Natural killer cell treated with Interleukin-12 subunit alpha and Interleukin-12 subunit beta and Interleukin-15 and Interleukin-18, amount 100 ng/mL, for 72 hours (primary cell): ENCODE data around the gene MRPL51. TPM values are rescaled to one million over a fixed set of nuclear protein-coding genes. Genes with fewer than 3 reads are reported as not detected.
"Not testable (repeated sequence)": the region's sequence is repeated elsewhere in the genome, so short reads cannot be mapped to it uniquely, and the experiment has no call there.

Experiments used
- ATAC-seq, 2 donors: fragments of 150-1000 bp; cut with Tn5 transposase in 1 of 2; sonication (Bioruptor Pico), chemical (Tn5 transposase) in 1 of 2; 2 replicates each; pipeline ENCODE4 v1.10.0; 2021
- DNase-seq: peaks from one replicate; pipeline ENCODE4 v3.0.0; 2022; ENCODE audit warnings: low spot score
- H3K27ac Mint-ChIP-seq, 2 donors: 1 replicate in 1 of 2; 2 replicates in 1 of 2; pipeline ENCODE4 v1.8.0; 2022; ENCODE audit warnings: mixed read lengths in 2 of 2, mild to moderate bottlenecking in 1 of 2, moderate library complexity in 1 of 2
- H3K27me3 Mint-ChIP-seq, 2 donors: 1 replicate in 1 of 2; 2 replicates in 1 of 2; pipeline ENCODE4 v1.8.0; 2022; ENCODE audit warnings: mixed read lengths in 2 of 2
- H3K36me3 Mint-ChIP-seq: one replicate; pipeline ENCODE4 v1.8.0; 2022; ENCODE audit warnings: mixed read lengths
- H3K4me1 Mint-ChIP-seq, 2 donors: 1 replicate in 1 of 2; 2 replicates in 1 of 2; pipeline ENCODE4 v1.8.0; 2022; ENCODE audit warnings: low read depth in 2 of 2, mixed read lengths in 2 of 2, mild to moderate bottlenecking in 1 of 2
- H3K4me3 Mint-ChIP-seq: one replicate; pipeline ENCODE4 v1.8.0; 2022; ENCODE audit warnings: mixed read lengths
- H3K9me3 Mint-ChIP-seq: 2 replicates; pipeline ENCODE4 v1.8.0; 2022; ENCODE audit warnings: mixed read lengths
- total RNA-seq, 2 donors: library from RNA; stranded (reverse); gene quantifications; one replicate each; pipeline ENCODE4 v1.2.3, GENCODE V29; 2022

Gene MRPL51
- 100 to 1,000 TPM; 200 to 217 TPM for total RNA-seq

- H3K9me3 Mint-ChIP-seq: no peaks in the 10 kb centered on the region
- ATAC-seq: peak; percentile 88 to 91
- peak; percentile 98 for DNase-seq
- peak within 1 kb of the TSS; percentile 97 for H3K4me3 Mint-ChIP-seq
- peaks cover 15% of the 10 kb centered on the region for H3K36me3 Mint-ChIP-seq
- peaks cover 31 to 33% of the 10 kb centered on the region in 2 donors for H3K4me1 Mint-ChIP-seq
- H3K27me3 Mint-ChIP-seq: peaks cover 0 to 1% of the 10 kb centered on the region in 2 donors
- peak within 1 kb of the TSS; percentile 98 to 99 for H3K27ac Mint-ChIP-seq
Measured at GRCh38 chr12:6492838-6493496, at the start of gene MRPL51. Gene MRPL51, minus strand, starts transcription at chr12:6493262. Its CDS starts 126 bp downstream, at chr12:6493136.

DNA sequence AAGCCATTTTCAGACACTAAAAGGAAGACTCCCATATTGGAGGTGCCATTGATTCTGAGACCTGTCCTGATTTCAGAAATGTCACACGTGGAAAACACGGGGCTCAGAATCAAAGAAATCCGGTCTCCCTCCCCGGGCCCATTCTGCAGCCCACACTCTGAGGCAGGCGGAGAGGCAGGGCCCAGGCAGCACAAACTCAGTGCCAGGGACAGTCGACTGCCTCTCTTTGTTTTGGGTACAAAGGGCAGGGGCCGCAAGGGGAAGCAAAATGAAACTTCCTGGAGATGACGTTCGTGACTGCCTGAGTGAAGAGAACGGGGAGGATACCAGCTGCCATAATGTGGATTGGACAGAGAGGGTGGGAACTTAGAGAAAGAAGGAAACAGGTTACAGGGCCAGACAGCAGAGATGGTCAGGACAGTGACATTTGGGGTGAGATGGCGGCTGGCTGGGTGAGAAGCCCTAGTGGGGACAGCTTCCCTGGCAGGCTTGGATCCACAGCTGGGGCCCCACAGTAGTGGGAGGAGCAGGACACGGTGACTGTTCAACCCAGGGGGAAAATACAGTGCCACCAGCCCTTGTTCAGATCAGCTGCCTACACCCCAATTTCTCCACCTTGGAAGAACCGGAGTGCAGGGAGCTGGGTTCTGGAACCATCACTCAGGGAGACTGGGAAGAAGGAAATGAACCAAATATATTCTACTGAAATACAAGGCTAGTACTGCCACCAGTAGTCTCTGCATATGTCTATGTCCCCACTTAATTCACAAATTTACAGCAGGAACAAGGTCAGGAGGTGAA, 49.3 kb upstream of the MRPL51 start:
- no peak overlapping the region for H3K4me3 Mint-ChIP-seq
- peaks cover 21 to 27% of the 10 kb centered on the region in 2 donors for H3K4me1 Mint-ChIP-seq
- no peaks in the 10 kb centered on the region for H3K27me3 Mint-ChIP-seq
- no peaks in the 10 kb centered on the region for H3K9me3 Mint-ChIP-seq
- peaks cover 11% of the 10 kb centered on the region for H3K36me3 Mint-ChIP-seq
- H3K27ac Mint-ChIP-seq: peak overlapping the region in 1 of 2 donors; percentile 66
- no peak for ATAC-seq
- DNase-seq: no peak

- DNase-seq (no peak), ATAC-seq (peak in 1 of 2 donors; percentile 3)
- Mint-ChIP-seq H3K27me3 (no peaks in the 10 kb centered on the region), H3K9me3 (no peaks in the 10 kb centered on the region), H3K36me3 (peaks cover 12% of the 10 kb centered on the region), H3K4me3 (no peak overlapping the region), H3K27ac (peak overlapping the region in 1 of 2 donors; percentile 66), H3K4me1 (peaks cover 23 to 32% of the 10 kb centered on the region in 2 donors)
Measured at GRCh38 chr12:6541371-6542165, 48.5 kb upstream of the MRPL51 start.

DNA sequence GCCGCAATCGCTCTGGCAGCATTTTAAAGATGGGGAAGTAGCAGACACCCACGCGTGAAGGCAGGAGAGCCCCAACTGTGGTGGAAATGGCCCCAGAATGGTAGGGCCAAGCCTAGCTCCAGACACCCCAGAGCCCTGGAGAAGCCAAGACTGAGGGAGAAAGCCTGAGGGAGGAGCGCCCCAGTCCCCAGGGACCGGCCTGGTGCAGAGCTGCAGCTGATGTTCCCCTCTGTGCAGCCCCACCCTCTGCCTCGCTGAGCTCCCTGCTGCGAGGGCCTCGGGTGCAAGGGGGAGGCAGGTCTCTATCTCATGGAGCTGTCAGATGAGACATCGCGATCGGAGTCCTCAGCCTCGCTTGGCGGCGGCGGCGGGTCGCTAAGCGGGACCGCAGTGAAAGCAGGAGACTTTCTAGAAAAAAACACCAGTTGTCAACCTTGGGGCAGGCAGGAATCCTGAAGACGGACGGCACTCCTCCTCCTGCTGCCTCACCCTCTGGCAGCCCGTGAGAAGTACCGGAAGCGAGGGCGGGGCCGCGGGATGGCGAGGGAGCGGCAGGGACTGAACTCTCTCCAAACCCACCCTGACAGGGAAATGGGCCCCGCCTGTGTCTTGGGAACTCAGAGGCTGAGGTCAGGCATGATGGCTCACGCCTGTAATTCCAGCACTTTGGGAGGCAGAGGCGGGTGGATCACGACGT, 47.3 kb upstream of the MRPL51 start:
- peaks cover 31 to 36% of the 10 kb centered on the region in 2 donors for H3K4me1 Mint-ChIP-seq
- H3K9me3 Mint-ChIP-seq: no peaks in the 10 kb centered on the region
- peaks cover 12% of the 10 kb centered on the region for H3K36me3 Mint-ChIP-seq
- ATAC-seq: peak in 1 of 2 donors; percentile 43
- H3K27me3 Mint-ChIP-seq: no peaks in the 10 kb centered on the region
- peak; percentile 75 for DNase-seq
- H3K27ac Mint-ChIP-seq: peak overlapping the region; percentile 49 to 100
- peak overlapping the region; percentile 49 for H3K4me3 Mint-ChIP-seq

- H3K27me3 Mint-ChIP-seq: no peaks in the 10 kb centered on the region
- H3K27ac Mint-ChIP-seq: peak overlapping the region; percentile 49 to 100
- no peak for DNase-seq
- no peaks in the 10 kb centered on the region for H3K9me3 Mint-ChIP-seq
- ATAC-seq: no peak
- H3K4me3 Mint-ChIP-seq: peak overlapping the region; percentile 49
- peaks cover 35 to 39% of the 10 kb centered on the region in 2 donors for H3K4me1 Mint-ChIP-seq
- H3K36me3 Mint-ChIP-seq: peaks cover 12% of the 10 kb centered on the region
Measured at GRCh38 chr12:6539707-6540134, 46.7 kb upstream of the MRPL51 start.

GRCh38 chr12:6539314-6539682, 46.2 kb upstream of the MRPL51 start:
- peaks cover 12% of the 10 kb centered on the region for H3K36me3 Mint-ChIP-seq
- peak overlapping the region; percentile 49 to 100 for H3K27ac Mint-ChIP-seq
- ATAC-seq (no peak), DNase-seq (no peak)
- peak overlapping the region; percentile 15 for H3K4me3 Mint-ChIP-seq
- peaks cover 35 to 39% of the 10 kb centered on the region in 2 donors for H3K4me1 Mint-ChIP-seq
- no peaks in the 10 kb centered on the region for H3K9me3 Mint-ChIP-seq
- no peaks in the 10 kb centered on the region for H3K27me3 Mint-ChIP-seq

GRCh38 chr12:6538420-6539313, 45.6 kb upstream of the MRPL51 start:
- no peak for DNase-seq
- ATAC-seq: no peak
- peaks cover 40 to 43% of the 10 kb centered on the region in 2 donors for H3K4me1 Mint-ChIP-seq
- H3K4me3 Mint-ChIP-seq: peak overlapping the region; percentile 27
- H3K27me3 Mint-ChIP-seq: no peaks in the 10 kb centered on the region
- peak overlapping the region; percentile 89 to 100 for H3K27ac Mint-ChIP-seq
- peaks cover 12% of the 10 kb centered on the region for H3K36me3 Mint-ChIP-seq
- no peaks in the 10 kb centered on the region for H3K9me3 Mint-ChIP-seq

- H3K27me3 Mint-ChIP-seq, H3K9me3 Mint-ChIP-seq, ATAC-seq: not testable (repeated sequence)
- H3K4me3 Mint-ChIP-seq: peak overlapping the region; percentile 97
- peak overlapping the region; percentile 89 to 100 for H3K27ac Mint-ChIP-seq
- H3K36me3 Mint-ChIP-seq: peaks cover 12% of the 10 kb centered on the region
- H3K4me1 Mint-ChIP-seq: peaks cover 46 to 47% of the 10 kb centered on the region in 2 donors
- DNase-seq: peak; percentile 81
Measured at GRCh38 chr12:6537580-6538419, 44.7 kb upstream of the MRPL51 start.

DNA sequence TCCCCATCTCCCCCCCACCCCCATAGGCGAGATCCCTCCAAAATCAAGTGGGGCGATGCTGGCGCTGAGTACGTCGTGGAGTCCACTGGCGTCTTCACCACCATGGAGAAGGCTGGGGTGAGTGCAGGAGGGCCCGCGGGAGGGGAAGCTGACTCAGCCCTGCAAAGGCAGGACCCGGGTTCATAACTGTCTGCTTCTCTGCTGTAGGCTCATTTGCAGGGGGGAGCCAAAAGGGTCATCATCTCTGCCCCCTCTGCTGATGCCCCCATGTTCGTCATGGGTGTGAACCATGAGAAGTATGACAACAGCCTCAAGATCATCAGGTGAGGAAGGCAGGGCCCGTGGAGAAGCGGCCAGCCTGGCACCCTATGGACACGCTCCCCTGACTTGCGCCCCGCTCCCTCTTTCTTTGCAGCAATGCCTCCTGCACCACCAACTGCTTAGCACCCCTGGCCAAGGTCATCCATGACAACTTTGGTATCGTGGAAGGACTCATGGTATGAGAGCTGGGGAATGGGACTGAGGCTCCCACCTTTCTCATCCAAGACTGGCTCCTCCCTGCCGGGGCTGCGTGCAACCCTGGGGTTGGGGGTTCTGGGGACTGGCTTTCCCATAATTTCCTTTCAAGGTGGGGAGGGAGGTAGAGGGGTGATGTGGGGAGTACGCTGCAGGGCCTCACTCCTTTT, 44.0 kb upstream of the MRPL51 start:
- Mint-ChIP-seq H3K4me1 (peaks cover 50 to 53% of the 10 kb centered on the region in 2 donors), H3K4me3 (peak overlapping the region; percentile 97), H3K9me3 (no peaks in the 10 kb centered on the region), H3K27me3 (no peaks in the 10 kb centered on the region), H3K27ac (peak overlapping the region; percentile 99 to 100), H3K36me3 (peaks cover 12% of the 10 kb centered on the region)
- no peak for DNase-seq
- no peak for ATAC-seq

- peaks cover 12% of the 10 kb centered on the region for H3K36me3 Mint-ChIP-seq
Measured at GRCh38 chr12:6535960-6536847, 43.1 kb upstream of the MRPL51 start.

DNA sequence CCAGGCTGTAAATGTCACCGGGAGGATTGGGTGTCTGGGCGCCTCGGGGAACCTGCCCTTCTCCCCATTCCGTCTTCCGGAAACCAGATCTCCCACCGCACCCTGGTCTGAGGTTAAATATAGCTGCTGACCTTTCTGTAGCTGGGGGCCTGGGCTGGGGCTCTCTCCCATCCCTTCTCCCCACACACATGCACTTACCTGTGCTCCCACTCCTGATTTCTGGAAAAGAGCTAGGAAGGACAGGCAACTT, 42.6 kb upstream of the MRPL51 start:
- Mint-ChIP-seq H3K27me3 (no peaks in the 10 kb centered on the region), H3K27ac (peak overlapping the region; percentile 99 to 100), H3K4me3 (peak overlapping the region; percentile 97), H3K36me3 (peaks cover 18% of the 10 kb centered on the region), H3K4me1 (peaks cover 51 to 60% of the 10 kb centered on the region in 2 donors), H3K9me3 (no peaks in the 10 kb centered on the region)
- DNase-seq: no peak
- ATAC-seq: no peak

More at GRCh38 chr12:6535960-6536847, 43.1 kb upstream of the MRPL51 start:
- Mint-ChIP-seq H3K4me1 (peaks cover 51 to 57% of the 10 kb centered on the region in 2 donors), H3K9me3 (no peaks in the 10 kb centered on the region), H3K27ac (peak overlapping the region; percentile 99 to 100), H3K4me3 (peak overlapping the region; percentile 97), H3K27me3 (no peaks in the 10 kb centered on the region)
- DNase-seq: no peak
- ATAC-seq: no peak
